ENCODE results near the gene BIN2. TPM values are rescaled to one million over a fixed set of nuclear protein-coding genes. Genes with fewer than 3 reads are reported as not detected.
A peak's percentile ranks its signal among the peaks of the same experiment; 100 is the strongest.

Gene BIN2
- total RNA-seq, 4 donors from 2014 or later: 1.3 to 3.0 (median 2.5) TPM

DNA sequence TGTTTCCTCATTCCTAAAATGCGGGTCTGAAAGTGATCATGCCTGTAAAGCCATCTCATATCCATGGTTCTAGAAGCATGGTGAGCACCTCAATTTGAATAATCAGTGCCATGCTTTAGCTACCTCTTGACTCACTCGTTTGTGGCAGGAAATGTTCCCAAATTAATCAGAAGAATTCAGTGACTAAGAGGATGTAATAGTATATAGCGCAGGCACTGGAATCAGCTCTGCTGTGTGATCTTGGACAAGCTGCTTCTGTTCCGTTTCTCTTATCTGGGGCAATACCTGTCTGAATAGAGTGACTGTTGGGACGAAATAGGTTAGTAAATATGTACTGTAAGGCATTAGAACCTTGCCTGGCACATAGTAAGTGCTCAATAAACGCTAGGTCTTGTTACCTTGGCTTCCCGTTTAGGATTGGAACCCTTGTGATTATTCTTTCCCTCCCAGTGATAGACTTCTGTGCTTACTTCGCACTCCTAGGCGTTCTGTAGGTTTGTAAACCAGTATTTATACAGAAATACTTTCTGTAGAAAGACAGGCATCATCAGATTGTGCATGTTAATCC lies 52.9 kb downstream of the BIN2 start:
- Histone ChIP-seq H3K4me1 (peaks cover 9% of the 10 kb centered on the region in 2 donors), H3K27me3 (no peaks in the 10 kb centered on the region), H3K36me3 (no peaks in the 10 kb centered on the region), H3K9me3 (no peaks in the 10 kb centered on the region), H3K27ac (peak overlapping the region in 2 of 3 donors; percentile 61 to 73), H3K4me3 (replicated peaks in 1 of 3) (peak overlapping the region in 1 of 3 donors; percentile 63)
- no peak for DNase-seq
- intact Hi-C loops (cut with DNase I): no loop called here
- TF ChIP-seq, protein P1, sequence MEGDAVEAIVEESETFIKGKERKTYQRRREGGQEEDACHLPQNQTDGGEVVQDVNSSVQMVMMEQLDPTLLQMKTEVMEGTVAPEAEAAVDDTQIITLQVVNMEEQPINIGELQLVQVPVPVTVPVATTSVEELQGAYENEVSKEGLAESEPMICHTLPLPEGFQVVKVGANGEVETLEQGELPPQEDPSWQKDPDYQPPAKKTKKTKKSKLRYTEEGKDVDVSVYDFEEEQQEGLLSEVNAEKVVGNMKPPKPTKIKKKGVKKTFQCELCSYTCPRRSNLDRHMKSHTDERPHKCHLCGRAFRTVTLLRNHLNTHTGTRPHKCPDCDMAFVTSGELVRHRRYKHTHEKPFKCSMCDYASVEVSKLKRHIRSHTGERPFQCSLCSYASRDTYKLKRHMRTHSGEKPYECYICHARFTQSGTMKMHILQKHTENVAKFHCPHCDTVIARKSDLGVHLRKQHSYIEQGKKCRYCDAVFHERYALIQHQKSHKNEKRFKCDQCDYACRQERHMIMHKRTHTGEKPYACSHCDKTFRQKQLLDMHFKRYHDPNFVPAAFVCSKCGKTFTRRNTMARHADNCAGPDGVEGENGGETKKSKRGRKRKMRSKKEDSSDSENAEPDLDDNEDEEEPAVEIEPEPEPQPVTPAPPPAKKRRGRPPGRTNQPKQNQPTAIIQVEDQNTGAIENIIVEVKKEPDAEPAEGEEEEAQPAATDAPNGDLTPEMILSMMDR (IDR thresholded peaks at IDR 0.05): no peak
- no peak for TF ChIP-seq POLR2A (IDR thresholded peaks at IDR 0.05)
- 60 to 65% methylated on average over 9 of the region's 9 CpGs for WGBS, 2 donors

DNA sequence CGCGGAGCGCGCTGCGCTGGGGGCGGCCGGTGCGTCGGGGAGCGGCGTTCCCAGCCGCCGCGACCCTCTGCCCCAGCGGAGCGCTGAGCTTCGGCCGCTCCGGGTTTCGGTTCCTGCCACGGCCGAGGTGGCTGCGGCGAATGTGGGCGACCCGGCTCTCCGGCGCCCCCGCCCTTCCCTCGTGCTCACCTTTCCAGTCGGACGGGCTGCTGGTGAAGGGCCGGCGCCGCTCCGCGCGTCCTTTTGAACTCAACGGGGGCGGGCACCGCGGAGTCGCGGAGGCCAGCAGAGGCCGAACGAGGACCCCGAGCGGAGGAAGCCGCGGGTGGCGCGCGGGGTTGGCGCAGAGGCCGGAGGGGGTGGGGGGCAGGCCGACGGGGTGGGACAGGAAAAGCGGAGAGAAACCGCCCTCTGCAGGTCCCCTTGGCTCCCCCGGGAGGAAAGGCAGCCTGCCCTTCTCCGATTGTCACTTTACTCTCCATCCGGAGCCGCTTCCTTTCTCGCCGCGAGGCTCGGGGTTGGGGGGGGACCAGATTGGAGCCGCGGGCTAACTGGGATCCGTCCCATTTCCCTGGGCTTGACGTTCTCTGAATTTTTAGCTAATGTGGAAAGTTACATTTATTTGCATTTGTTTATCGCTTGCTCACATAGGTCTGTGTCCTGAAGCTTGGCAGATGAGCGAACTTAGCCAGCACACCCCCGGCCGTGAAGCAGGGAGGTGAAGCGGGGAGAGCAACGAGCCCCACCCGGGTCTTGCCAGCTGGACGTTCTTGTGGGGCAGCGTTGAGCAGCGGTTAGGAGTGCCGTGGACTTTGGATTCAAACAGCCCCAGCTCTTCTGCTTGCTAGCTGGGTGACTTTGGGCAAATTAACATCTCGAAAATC lies 53.7 kb downstream of the BIN2 start, which contains the start of gene SMAGP:
Gene SMAGP (minus strand): TSS at position 349 of the 884 bp plus-strand sequence. CDS start 1,137 bp downstream, outside the sequence.
- no peaks in the 10 kb centered on the region for H3K27me3 ChIP-seq
- intact Hi-C loops (cut with DNase I): no loop called here
- H3K9me3 ChIP-seq: no peaks in the 10 kb centered on the region
- H3K36me3 ChIP-seq: no peaks in the 10 kb centered on the region
- peak within 1 kb of the TSS in 2 of 3 donors; percentile 49 to 63 for H3K4me3 ChIP-seq (replicated peaks in 1 of 3)
- TF ChIP-seq POLR2A (IDR thresholded peaks at IDR 0.05): no peak
- TF ChIP-seq, protein P1 (IDR thresholded peaks at IDR 0.05): no peak
- DNase-seq: peak; percentile 82 to 83
- peaks cover 9% of the 10 kb centered on the region in 2 donors for H3K4me1 ChIP-seq
- 1 to 2% methylated on average over 23 of the region's 83 CpGs for WGBS, 2 donors
- H3K27ac ChIP-seq: peak within 1 kb of the TSS in 2 of 3 donors; percentile 61 to 73

DNA sequence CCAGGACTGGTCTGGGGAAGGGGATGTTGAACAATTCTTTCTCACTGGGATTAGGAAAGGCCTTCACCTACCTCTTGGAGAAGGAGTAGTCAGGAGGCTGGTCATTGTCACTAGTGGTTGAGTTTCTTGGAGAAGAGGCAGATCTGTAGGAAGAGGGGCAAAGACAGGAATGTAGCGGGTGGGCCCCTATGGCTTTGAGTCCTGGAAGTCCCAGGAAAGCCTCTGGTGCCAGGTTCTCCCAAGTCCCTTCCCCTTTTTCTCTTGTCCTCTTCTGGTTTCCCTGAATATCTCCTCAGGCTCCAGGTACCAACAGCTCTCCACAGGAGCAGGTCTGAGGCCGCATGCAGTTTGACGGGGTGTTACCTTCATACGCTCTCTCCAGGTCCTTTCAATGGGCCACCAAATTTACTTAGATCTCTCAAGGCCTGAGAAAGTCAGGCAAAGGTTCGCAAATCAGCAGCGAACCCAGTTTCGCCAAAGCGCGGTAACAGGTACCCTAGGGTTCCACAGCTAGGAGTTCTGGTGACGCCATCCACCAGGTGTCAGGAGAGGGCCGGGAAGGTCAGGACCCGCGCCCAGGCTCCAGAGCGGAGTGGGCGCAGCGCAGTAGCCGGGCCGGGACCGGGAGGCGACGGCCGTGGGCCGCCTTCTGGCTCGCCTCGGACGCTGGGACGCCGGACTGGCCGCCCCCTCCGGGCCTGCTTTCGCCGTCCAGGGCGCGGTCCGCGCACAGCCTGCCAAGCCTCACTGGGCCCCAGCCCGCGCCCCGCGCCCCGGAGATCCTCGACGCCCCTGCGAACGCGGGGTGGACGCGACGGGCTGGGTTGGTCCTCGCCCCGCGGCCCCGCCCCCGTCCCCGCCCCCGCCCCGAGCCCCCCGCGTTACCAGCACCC lies 54.6 kb downstream of the BIN2 start:
- 43 to 57% methylated on average over 6 to 10 of the region's 59 CpGs for WGBS, 2 donors
- intact Hi-C loops (cut with DNase I): loop anchor here (5.0 kb wide), 2 partner anchors 73 to 263 kb away; no protein-coding TSS in a partner anchor
- no peaks in the 10 kb centered on the region for H3K27me3 ChIP-seq
- TF ChIP-seq POLR2A (IDR thresholded peaks at IDR 0.05): no peak
- TF ChIP-seq, protein P1 (IDR thresholded peaks at IDR 0.05): peak in 4 of 6 experiments; percentile 26 to 49 (median 34)
- peak; percentile 58 to 64 for DNase-seq
- H3K9me3 ChIP-seq: no peaks in the 10 kb centered on the region
- H3K4me3 ChIP-seq (replicated peaks in 1 of 3): peak overlapping the region in 2 of 3 donors; percentile 49 to 63
- H3K4me1 ChIP-seq: peaks cover 9% of the 10 kb centered on the region in 2 donors
- peak overlapping the region in 2 of 3 donors; percentile 61 to 73 for H3K27ac ChIP-seq
- H3K36me3 ChIP-seq: no peaks in the 10 kb centered on the region

DNA sequence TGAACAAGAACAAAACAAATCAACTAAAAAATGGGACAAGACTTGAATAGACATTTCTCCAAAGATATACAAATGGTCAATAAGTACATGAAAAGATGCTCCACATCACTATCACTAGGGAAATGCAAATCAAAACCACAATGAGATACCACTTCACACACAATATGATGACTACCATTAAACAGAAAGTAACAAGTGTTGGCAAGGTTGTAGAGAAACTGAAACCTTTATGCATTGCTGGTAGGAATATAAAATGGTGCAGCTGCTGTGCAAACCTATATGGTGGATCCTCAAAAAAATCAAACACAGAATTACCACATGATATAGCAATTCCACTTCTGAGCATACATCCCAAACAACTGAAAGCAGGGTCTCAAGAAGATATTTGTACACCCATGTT lies 59.0 kb downstream of the BIN2 start:
- no peak for TF ChIP-seq POLR2A (IDR thresholded peaks at IDR 0.05)
- TF ChIP-seq, protein P1 (IDR thresholded peaks at IDR 0.05): no peak
- Histone ChIP-seq H3K4me3 (replicated peaks in 1 of 3) (no peak overlapping the region), H3K27me3 (no peaks in the 10 kb centered on the region), H3K27ac (no peak overlapping the region), H3K36me3 (no peaks in the 10 kb centered on the region), H3K9me3 (no peaks in the 10 kb centered on the region), H3K4me1 (peaks cover 3 to 8% of the 10 kb centered on the region in 2 donors)
- no peak for DNase-seq
- intact Hi-C loops (cut with DNase I): loop anchor here (5.0 kb wide), 2 partner anchors 77 to 267 kb away; no protein-coding TSS in a partner anchor
